HG03066 (cell line): ENCODE results near the gene GRIA1.

Experiments used
- ATAC-seq: cut with Tn5 transposase; IDR thresholded peaks from one replicate; pipeline ENCODE4 v1.9.1; 2021; ENCODE audit warnings: low read depth; ENCODE audit not compliant: unreplicated experiment

GRIA1 gene

DNA sequence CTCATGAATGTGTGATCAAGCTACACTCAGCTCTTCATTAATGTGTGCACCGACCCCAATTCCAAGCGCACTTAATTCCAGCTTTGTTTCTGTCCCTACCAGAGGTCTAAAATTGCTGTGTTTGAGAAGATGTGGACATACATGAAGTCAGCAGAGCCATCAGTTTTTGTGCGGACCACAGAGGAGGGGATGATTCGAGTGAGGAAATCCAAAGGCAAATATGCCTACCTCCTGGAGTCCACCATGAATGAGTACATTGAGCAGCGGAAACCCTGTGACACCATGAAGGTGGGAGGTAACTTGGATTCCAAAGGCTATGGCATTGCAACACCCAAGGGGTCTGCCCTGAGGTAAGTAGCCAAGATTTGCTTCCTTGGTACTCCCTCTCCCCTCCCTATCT lies 279.6 kb downstream of the GRIA1 start:
- no peak for ATAC-seq

- no peak for ATAC-seq
Observed at GRCh38 chr5:153774686-153775085, 284.2 kb downstream of the GRIA1 start.

DNA sequence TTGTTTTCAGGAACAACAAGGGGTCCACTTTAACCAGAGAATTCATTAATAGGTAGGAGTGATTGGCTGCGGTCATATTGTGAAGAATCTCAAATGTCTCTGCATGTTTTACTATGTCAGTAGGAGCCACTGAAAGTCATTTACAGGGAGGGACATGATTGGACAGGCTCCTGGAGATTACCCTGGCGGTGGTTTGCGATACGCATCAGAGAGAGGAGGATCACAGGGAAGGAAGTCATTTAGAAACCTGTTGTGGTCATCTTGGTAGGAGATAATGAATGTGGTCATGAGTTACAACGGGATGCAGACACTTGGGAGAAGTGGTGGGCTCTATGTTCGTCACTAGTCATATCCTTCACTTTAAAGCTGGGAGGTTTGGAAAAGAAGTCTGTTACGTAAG lies 285.5 kb downstream of the GRIA1 start:
- ATAC-seq, result no peak

GRCh38 chr5:153777681-153778581 lies 287.5 kb downstream of the GRIA1 start:
- ATAC-seq, result no peak

DNA sequence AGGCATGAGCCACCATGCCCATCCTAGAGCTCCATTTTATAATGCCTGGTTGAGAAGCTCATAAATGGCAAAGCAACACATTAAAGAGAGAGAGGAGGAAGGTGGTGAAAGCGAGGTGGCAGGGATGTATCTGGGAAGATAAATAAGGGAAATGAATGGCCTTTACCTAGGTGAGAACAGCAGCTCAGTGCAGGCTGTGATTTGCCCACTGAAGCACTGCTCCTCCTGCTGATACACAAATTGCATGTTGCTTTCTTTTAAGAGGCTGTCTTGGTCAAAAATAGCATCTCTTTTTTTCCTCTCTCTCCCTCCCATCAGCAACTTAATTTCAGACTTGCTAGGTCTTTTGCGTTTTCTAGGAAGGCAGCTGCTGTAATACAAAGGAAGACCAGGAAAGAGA lies 289.4 kb downstream of the GRIA1 start:
- no peak for ATAC-seq

GRCh38 chr5:153780876-153781705 lies 290.6 kb downstream of the GRIA1 start:
- no peak for ATAC-seq

- ATAC-seq, result no peak
Observed at GRCh38 chr5:153782589-153783361, 292.3 kb downstream of the GRIA1 start.

GRCh38 chr5:153783362-153783658 lies 292.8 kb downstream of the GRIA1 start:
- no peak for ATAC-seq

GRCh38 chr5:153784277-153784676 lies 293.8 kb downstream of the GRIA1 start:
- ATAC-seq, result no peak

GRCh38 chr5:153791339-153791738 lies 300.9 kb downstream of the GRIA1 start:
- ATAC-seq, result no peak

DNA sequence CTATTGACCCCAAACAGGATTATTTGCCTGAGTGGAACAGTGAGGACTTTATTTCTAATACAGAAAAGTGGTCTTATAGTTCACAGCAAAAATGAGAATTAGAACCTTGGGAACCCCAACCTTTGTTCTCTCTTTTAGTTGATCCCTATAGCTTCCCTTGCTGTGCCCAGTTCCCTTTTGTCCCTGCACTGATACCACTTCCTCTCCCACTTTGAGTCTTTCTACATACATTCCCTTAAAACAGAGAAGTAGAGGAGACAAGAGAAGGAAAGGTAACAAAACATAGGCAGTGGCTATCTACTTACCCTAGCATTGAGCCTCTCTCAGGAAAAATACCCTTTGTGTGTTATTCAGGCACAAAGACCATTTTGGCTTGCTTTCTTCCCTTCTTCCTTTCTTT lies 301.8 kb downstream of the GRIA1 start:
- no peak for ATAC-seq

- no peak for ATAC-seq
Observed at GRCh38 chr5:153793699-153794098, 303.2 kb downstream of the GRIA1 start.

DNA sequence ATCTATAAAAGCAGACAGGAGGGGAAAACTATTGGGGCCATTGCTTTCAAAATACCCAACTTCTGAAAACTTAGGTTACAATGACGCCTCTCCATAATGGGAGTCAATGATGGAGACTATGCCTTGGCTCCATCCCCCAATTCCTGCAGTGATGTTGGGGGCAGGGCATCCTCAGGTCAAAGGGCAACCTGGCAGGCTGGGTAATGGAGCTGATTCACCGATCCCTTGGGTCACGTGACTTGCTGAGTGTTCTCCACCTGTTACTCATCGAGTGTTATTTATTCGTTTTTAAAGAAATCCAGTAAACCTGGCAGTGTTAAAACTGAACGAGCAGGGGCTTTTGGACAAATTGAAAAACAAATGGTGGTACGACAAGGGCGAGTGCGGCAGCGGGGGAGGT lies 303.9 kb downstream of the GRIA1 start:
- no peak for ATAC-seq

GRCh38 chr5:153796527-153796926 lies 306.1 kb downstream of the GRIA1 start:
- no peak for ATAC-seq

- no peak for ATAC-seq
Observed at GRCh38 chr5:153797484-153797883, 307.0 kb downstream of the GRIA1 start.

DNA sequence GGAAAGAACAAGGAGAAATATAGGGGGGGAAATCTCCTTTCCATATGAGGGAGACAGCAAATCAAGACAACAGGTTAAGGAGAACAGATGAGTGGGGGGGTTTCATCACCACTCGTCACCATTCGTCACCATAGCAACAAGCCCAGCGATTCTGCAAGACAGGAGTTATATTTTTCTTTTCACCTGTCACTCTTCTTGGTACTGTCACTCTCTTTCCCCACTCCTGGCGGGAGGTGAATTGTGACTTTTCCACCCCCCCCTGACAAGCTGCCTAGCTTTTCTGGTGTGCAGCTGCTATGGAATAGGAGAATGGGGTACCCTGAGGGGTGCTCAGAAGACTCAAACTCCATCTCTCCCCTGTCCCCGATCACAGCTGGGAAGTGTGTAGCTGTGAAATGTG lies 308.4 kb downstream of the GRIA1 start:
- no peak for ATAC-seq

DNA sequence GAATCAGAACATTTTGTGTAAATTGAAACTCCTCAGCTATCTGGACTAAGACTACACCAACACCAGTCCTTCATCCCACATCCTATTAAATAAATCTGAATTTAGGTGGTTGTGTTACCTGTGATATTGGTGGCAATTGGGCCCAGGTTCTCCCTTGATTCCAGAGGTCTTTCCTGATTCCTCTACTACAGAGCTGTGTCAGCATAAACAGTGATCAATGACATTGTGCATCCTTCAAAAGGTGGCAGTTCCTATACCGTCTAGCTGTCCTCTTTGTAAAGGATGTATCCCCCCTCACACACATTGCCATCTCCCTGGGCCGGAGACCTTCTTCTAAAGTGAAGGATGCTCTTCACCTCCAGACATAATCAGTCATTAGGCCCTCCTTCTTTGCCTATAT lies 309.0 kb downstream of the GRIA1 start:
- ATAC-seq, result no peak

DNA sequence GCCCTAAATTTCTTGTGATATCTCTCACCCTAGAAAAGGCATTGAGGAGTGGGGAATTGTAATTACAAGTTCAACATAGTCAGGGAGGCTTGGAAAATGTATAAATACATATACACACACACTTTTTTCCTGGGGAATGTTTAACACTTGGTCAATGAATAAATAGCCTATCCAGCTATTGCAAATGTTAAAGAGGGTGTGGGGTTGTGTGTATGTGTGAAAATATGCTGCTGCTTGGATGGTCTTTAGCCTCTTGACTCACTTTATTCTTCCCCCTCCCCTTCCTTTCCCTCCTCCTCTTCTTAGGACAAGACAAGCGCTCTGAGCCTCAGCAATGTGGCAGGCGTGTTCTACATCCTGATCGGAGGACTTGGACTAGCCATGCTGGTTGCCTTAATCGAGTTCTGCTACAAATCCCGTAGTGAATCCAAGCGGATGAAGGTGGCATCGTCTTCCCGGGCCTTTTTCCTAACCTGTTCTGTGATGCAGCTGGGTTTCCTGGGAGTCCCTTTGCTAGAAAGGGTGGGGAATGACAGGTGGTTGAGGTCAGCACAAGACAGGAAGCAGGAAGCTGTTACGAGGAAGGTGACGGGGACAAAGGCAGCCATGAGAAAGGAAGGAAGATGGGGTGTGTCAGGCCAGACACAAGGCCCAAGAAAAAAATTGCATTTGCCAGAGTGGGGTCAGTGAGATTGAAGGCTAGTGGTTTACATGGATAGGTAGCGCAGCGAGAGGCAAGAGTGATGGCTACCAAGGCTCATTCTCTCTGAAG lies 311.8 kb downstream of the GRIA1 start:
- ATAC-seq, result no peak

GRCh38 chr5:153807801-153808200 lies 317.3 kb downstream of the GRIA1 start:
- ATAC-seq, result no peak

DNA sequence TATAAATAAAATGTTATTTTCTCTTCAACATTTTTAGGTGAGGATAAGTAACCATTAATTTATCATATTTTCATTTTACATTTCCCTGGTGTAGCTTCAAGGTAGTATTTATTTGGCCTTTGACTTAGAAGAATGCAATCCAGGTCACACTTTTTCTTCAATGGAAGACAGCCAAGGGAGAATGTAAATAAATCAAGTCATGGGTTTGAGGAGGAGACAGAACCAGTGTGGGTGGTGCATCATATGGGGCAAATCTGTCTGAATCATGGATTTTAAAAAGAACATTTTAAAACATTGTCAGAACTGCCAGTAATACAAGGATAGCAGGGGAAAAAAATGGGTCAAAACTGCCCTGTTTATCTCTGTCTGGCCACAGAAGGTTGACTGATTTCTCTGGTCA lies 318.7 kb downstream of the GRIA1 start:
- no peak for ATAC-seq
